Fibroblast of lung (primary cell): ENCODE data around the gene RAB36. TPM values are rescaled to one million over a fixed set of nuclear protein-coding genes. Genes with fewer than 3 reads are reported as not detected.

Experiments
- DNase-seq, 2 donors: peaks; one replicate each; pipeline versions ENCODE4 v3.0.0 to v3.0.0-alpha.2; 2010; ENCODE audit warnings: low read depth in 2 of 2
- H2AFZ ChIP-seq: 2 replicates; pipeline ENCODE4 v1.5.1; 2012; ENCODE audit warnings: low read length, control low read depth, inconsistent platforms
- H3K27ac ChIP-seq: 2 replicates; pipeline ENCODE4 v1.5.1; 2011; ENCODE audit warnings: low read length, control low read depth; ENCODE audit not compliant: insufficient read depth
- H3K27me3 ChIP-seq: 2 replicates; pipeline ENCODE4 v1.5.1; 2011; ENCODE audit warnings: mild to moderate bottlenecking, low read length; ENCODE audit not compliant: control insufficient read depth, insufficient read depth
- H3K36me3 ChIP-seq: 2 replicates; pipeline ENCODE4 v1.5.1; 2011; ENCODE audit warnings: low read length; ENCODE audit not compliant: control insufficient read depth, insufficient read depth
- H3K4me1 ChIP-seq: 2 replicates; pipeline ENCODE4 v1.5.1; 2011; ENCODE audit warnings: low read length; ENCODE audit not compliant: control insufficient read depth, insufficient read depth; ENCODE audit errors: extremely low read depth
- H3K4me2 ChIP-seq: 2 replicates; pipeline ENCODE4 v1.5.1; 2011; ENCODE audit warnings: low read length, control low read depth; ENCODE audit not compliant: insufficient read depth; ENCODE audit errors: extremely low read depth
- H3K4me3 ChIP-seq, 4 experiments: fragments of 200-600 bp in 1 of 4; sonication (generic) in 1 of 4; replicated peaks in 1 of 4; 2 replicates each; pipeline ENCODE4 v1.5.1; 2011 to 2016; ENCODE audit warnings: low read length in 4 of 4, low read depth in 3 of 4, mild to moderate bottlenecking in 3 of 4, control low read depth in 2 of 4, inconsistent platforms in 1 of 4, mixed read lengths in 1 of 4; ENCODE audit not compliant: insufficient read depth in 1 of 4; ENCODE audit errors: control extremely low read depth in 1 of 4
- H3K79me2 ChIP-seq: 2 replicates; pipeline ENCODE4 v1.5.1; 2012; ENCODE audit warnings: mild to moderate bottlenecking, low read length, inconsistent platforms; ENCODE audit not compliant: control insufficient read depth, insufficient read depth
- H3K9ac ChIP-seq: 2 replicates; pipeline ENCODE4 v1.5.1; 2011; ENCODE audit warnings: mild to moderate bottlenecking, low read length, control low read depth; ENCODE audit not compliant: insufficient read depth
- H3K9me3 ChIP-seq: 2 replicates; pipeline ENCODE4 v1.5.1; 2012; ENCODE audit warnings: low read depth, low read length; ENCODE audit not compliant: control insufficient read depth, insufficient read depth
- H4K20me1 ChIP-seq: 2 replicates; pipeline ENCODE4 v1.5.1; 2011; ENCODE audit warnings: low read length; ENCODE audit not compliant: control insufficient read depth, insufficient read depth; ENCODE audit errors: extremely low read depth
- CTCF ChIP-seq, 2 donors: IDR thresholded peaks in 1 of 2; conservative IDR thresholded peaks in 1 of 2; 1 replicate in 1 of 2; 2 replicates in 1 of 2; pipeline ENCODE4 v1.5.1; 2011 to 2012; ENCODE audit warnings: low read length in 2 of 2, control low read depth in 1 of 2, inconsistent platforms in 1 of 2, low read depth in 1 of 2, mild to moderate bottlenecking in 1 of 2
- EZH2 ChIP-seq: IDR thresholded peaks from 2 replicates; pipeline ENCODE4 v1.5.1; 2012; ENCODE audit warnings: low read length, control low read depth, mild to moderate bottlenecking; ENCODE audit errors: missing control alignments
- polyA plus RNA-seq, 2 donors: library from polyadenylated mRNA; depleted of rRNA in 1 of 2; stranded (reverse) in 1 of 2; unstranded in 1 of 2; fragments of >200 nt; gene quantifications; 2 replicates each; pipeline ENCODE4 v1.2.1, GENCODE V29; 2011 to 2012; ENCODE audit warnings: missing spikeins in 1 of 2
- total RNA-seq: library from RNA; depleted of rRNA; stranded (reverse); fragments of >200 nt; gene quantifications from 2 replicates; pipeline ENCODE4 v1.2.1, GENCODE V29; 2014

Gene RAB36
- total and polyA plus RNA-seq, 2 donors (not counting 1 experiment from before 2014, with no cell fraction given), result 2.5 to 3.7 TPM

GRCh38 chr22:23104187-23104971, 40.9 kb upstream of the RAB36 start:
- Histone ChIP-seq H3K79me2 (no peaks in the 10 kb centered on the region), H3K9ac (no peak overlapping the region), H3K4me2 (no peak overlapping the region), H3K36me3 (no peaks in the 10 kb centered on the region), H3K4me1 (no peaks in the 10 kb centered on the region), H3K27me3 (no peaks in the 10 kb centered on the region), H3K9me3 (no peaks in the 10 kb centered on the region), H3K4me3 (no peak overlapping the region), H4K20me1 (no peaks in the 10 kb centered on the region), H3K27ac (no peak overlapping the region), H2AFZ (no peak overlapping the region)
- DNase-seq, result no peak
- TF ChIP-seq CTCF (conservative IDR thresholded peaks at IDR 0.05 in 1 of 2, IDR thresholded peaks at IDR 0.05 in 1 of 2; ENCODE audit: low read depth in 1 of 2, low read length in 2 of 2), result no peak
- TF ChIP-seq EZH2, result no peak

GRCh38 chr22:23105304-23105703, 40.0 kb upstream of the RAB36 start:
- no peaks in the 10 kb centered on the region for H3K4me1 ChIP-seq
- no peak overlapping the region for H3K4me2 ChIP-seq
- H3K27ac ChIP-seq, result no peak overlapping the region
- no peak overlapping the region for H3K4me3 ChIP-seq
- no peak for TF ChIP-seq EZH2
- no peak for TF ChIP-seq CTCF (conservative IDR thresholded peaks at IDR 0.05 in 1 of 2, IDR thresholded peaks at IDR 0.05 in 1 of 2; ENCODE audit: low read depth in 1 of 2, low read length in 2 of 2)
- no peak for DNase-seq
- no peak overlapping the region for H2AFZ ChIP-seq
- H3K36me3 ChIP-seq, result no peaks in the 10 kb centered on the region
- H3K79me2 ChIP-seq, result no peaks in the 10 kb centered on the region
- H3K9ac ChIP-seq, result no peak overlapping the region
- H4K20me1 ChIP-seq, result no peaks in the 10 kb centered on the region
- no peaks in the 10 kb centered on the region for H3K27me3 ChIP-seq
- no peaks in the 10 kb centered on the region for H3K9me3 ChIP-seq

- no peak overlapping the region for H3K4me3 ChIP-seq
- no peak overlapping the region for H3K9ac ChIP-seq
- H3K36me3 ChIP-seq, result no peaks in the 10 kb centered on the region
- no peaks in the 10 kb centered on the region for H4K20me1 ChIP-seq
- H3K27me3 ChIP-seq, result no peaks in the 10 kb centered on the region
- no peaks in the 10 kb centered on the region for H3K9me3 ChIP-seq
- no peaks in the 10 kb centered on the region for H3K79me2 ChIP-seq
- no peaks in the 10 kb centered on the region for H3K4me1 ChIP-seq
- H3K27ac ChIP-seq, result no peak overlapping the region
- H2AFZ ChIP-seq, result no peak overlapping the region
- TF ChIP-seq EZH2 (no peak), CTCF (conservative IDR thresholded peaks at IDR 0.05 in 1 of 2, IDR thresholded peaks at IDR 0.05 in 1 of 2; ENCODE audit: low read depth in 1 of 2, low read length in 2 of 2) (no peak)
- no peak for DNase-seq
- no peak overlapping the region for H3K4me2 ChIP-seq
These were observed 39.4 kb upstream of the RAB36 start for GRCh38 chr22:23105919-23106318.
